B cell (primary cell): Measurements from ENCODE around the gene PDPK1.

Source experiments
- EZH2 ChIP-seq: IDR thresholded peaks from 2 replicates; pipeline ENCODE4 v1.6.1; 2012; ENCODE audit warnings: borderline replicate concordance, low read depth, mild to moderate bottlenecking, moderate library complexity, low read length; ENCODE audit not compliant: insufficient read depth, poor library complexity, severe bottlenecking
- TF ChIP-seq, protein P1 (sequence below): fragments of 200-600 bp; IDR thresholded peaks from one replicate; pipeline ENCODE4 v1.8.0; 2022; ENCODE audit warnings: antibody characterized with exemption, mild to moderate bottlenecking

DNA sequence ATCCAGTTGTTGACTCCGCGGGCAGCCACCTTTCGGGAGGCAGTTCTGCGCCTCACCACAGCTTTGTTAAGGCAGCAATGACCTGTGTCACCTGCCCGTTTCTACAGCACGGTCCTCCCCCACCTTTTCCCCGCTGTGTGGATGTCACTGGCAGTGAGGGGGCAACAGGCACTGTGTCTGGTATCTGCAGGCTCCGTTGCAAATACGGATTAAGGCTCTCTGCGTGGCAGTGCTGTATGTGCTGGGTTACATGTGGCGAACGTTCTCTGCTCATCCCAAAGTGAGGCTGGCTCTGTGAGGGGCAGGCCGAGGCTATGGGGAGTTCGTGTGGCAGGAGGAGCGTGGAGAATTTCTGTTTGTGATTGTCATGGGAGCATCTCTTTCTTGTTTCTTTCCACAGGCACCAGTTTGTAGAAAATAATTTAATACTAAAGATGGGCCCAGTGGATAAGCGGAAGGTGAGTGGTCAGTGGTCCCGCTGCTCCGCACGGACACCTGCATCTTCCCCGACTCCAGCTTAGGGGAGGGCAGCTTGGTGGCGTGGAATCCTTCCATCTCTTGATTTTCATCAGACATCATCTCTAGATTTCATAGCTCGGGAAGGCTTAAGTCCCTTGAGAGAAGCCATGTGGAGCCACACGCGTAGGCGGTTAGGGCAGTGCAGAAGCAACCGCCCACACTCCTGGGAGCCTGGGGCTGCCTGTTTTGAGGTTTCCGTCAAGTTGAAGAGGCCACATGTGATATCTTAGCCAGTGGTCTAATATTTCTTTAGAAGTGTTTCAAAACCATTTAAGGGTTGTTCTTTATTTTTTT is 57.8 kb downstream of the PDPK1 start:
- no peak for TF ChIP-seq EZH2
- TF ChIP-seq, protein P1, sequence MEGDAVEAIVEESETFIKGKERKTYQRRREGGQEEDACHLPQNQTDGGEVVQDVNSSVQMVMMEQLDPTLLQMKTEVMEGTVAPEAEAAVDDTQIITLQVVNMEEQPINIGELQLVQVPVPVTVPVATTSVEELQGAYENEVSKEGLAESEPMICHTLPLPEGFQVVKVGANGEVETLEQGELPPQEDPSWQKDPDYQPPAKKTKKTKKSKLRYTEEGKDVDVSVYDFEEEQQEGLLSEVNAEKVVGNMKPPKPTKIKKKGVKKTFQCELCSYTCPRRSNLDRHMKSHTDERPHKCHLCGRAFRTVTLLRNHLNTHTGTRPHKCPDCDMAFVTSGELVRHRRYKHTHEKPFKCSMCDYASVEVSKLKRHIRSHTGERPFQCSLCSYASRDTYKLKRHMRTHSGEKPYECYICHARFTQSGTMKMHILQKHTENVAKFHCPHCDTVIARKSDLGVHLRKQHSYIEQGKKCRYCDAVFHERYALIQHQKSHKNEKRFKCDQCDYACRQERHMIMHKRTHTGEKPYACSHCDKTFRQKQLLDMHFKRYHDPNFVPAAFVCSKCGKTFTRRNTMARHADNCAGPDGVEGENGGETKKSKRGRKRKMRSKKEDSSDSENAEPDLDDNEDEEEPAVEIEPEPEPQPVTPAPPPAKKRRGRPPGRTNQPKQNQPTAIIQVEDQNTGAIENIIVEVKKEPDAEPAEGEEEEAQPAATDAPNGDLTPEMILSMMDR = no peak
